Left renal cortex interstitium (tissue), 4 donors: ENCODE measurements around the gene MTG2. TPM values are rescaled to one million over a fixed set of nuclear protein-coding genes. Genes with fewer than 3 reads are reported as not detected.
A peak's percentile ranks its signal among the peaks of the same experiment; 100 is the strongest.

ENCODE experiments used
- DNase-seq, 4 donors: peaks; one replicate each; pipeline ENCODE4 v3.0.0-alpha.2; 2013; ENCODE audit warnings: low read depth in 4 of 4, low spot score in 2 of 4, missing footprints in 1 of 4
- polyA plus RNA-seq, 4 donors: library from polyadenylated mRNA; unstranded; fragments of 120-200 nt; gene quantifications; one replicate each; pipeline ENCODE4 v1.2.1, GENCODE V29; 2013; ENCODE audit not compliant: insufficient read length in 4 of 4

MTG2 gene
- 10 to 100 TPM; 30.6 to 45.6 (median 36.7) TPM for polyA plus RNA-seq

- DNase-seq = peak; percentile 64 to 94 (median 86)
Observed at GRCh38 chr20:62182469-62183425, at the start of gene MTG2. MTG2 (plus strand) TSS chr20:62183028; CDS start chr20:62193421, 10,393 bp downstream.

GRCh38 chr20:62133051-62133845, 49.6 kb upstream of the MTG2 start:
- DNase-seq = no peak

GRCh38 chr20:62133864-62134263, 49.0 kb upstream of the MTG2 start:
- DNase-seq = no peak

- DNase-seq = no peak
Observed at GRCh38 chr20:62134735-62135231, 48.0 kb upstream of the MTG2 start.

- DNase-seq = no peak
Observed at GRCh38 chr20:62135573-62136266, 47.1 kb upstream of the MTG2 start.

- no peak for DNase-seq
Observed at GRCh38 chr20:62136283-62137091, 46.3 kb upstream of the MTG2 start.

GRCh38 chr20:62137092-62137384, 45.8 kb upstream of the MTG2 start:
- no peak for DNase-seq

- DNase-seq = no peak
Observed at GRCh38 chr20:62137478-62138203, 45.2 kb upstream of the MTG2 start.

GRCh38 chr20:62138204-62138543, 44.7 kb upstream of the MTG2 start:
- no peak for DNase-seq

GRCh38 chr20:62138912-62139311, 43.9 kb upstream of the MTG2 start:
- no peak for DNase-seq

GRCh38 chr20:62139636-62140035, 43.2 kb upstream of the MTG2 start:
- no peak for DNase-seq

- DNase-seq = no peak
Observed at GRCh38 chr20:62141043-62141396, 41.8 kb upstream of the MTG2 start.

- no peak for DNase-seq
Observed at GRCh38 chr20:62141397-62142251, 41.2 kb upstream of the MTG2 start.

GRCh38 chr20:62142252-62143080, 40.4 kb upstream of the MTG2 start:
- DNase-seq = no peak

- DNase-seq = peak in 1 of 4 donors; percentile 77
Observed at GRCh38 chr20:62143081-62143956, 39.5 kb upstream of the MTG2 start, which contains the start of the genes PSMA7 and SS18L1. PSMA7 (minus strand) TSS chr20:62143394; CDS start chr20:62143303, 91 bp downstream. SS18L1 (plus strand) TSS chr20:62143769; CDS start chr20:62143821, 52 bp downstream.
